GM12865 (cell line): ENCODE results near the gene ERN1.

ENCODE experiments used
- DNase-seq: peaks from one replicate; pipeline ENCODE4 v3.0.0; 2010; ENCODE audit warnings: low read depth
- H3K4me3 ChIP-seq: 2 replicates; pipeline ENCODE4 v1.5.1; 2011; ENCODE audit warnings: mild to moderate bottlenecking, low read depth, low read length, control low read depth
- TF ChIP-seq, protein P1 (sequence below): IDR thresholded peaks from 2 replicates; pipeline ENCODE4 v1.5.1; 2011; ENCODE audit warnings: low read length, control low read depth, low read depth, inconsistent platforms; ENCODE audit not compliant: insufficient read depth; ENCODE audit errors: missing control alignments

The ERN1 gene

DNA sequence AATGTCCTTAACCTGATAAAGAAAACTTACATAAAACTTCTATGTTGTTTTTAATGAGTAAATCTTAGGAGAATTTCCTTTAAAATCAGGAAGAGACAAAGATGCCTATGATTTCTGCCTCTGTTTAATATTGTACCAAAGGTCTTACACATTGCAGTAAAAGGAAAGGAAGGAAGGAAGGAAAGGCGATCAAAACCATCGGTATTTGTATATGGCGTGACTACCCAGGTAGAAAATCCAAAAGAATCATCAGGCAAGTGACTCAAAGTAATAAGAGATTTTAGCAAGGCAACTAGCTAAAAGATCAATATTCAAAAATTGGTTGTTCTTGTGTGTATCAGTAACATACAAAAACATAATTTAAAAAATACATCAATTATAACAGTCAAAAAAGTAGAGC lies 113.0 kb downstream of the ERN1 start:
- TF ChIP-seq, protein P1, sequence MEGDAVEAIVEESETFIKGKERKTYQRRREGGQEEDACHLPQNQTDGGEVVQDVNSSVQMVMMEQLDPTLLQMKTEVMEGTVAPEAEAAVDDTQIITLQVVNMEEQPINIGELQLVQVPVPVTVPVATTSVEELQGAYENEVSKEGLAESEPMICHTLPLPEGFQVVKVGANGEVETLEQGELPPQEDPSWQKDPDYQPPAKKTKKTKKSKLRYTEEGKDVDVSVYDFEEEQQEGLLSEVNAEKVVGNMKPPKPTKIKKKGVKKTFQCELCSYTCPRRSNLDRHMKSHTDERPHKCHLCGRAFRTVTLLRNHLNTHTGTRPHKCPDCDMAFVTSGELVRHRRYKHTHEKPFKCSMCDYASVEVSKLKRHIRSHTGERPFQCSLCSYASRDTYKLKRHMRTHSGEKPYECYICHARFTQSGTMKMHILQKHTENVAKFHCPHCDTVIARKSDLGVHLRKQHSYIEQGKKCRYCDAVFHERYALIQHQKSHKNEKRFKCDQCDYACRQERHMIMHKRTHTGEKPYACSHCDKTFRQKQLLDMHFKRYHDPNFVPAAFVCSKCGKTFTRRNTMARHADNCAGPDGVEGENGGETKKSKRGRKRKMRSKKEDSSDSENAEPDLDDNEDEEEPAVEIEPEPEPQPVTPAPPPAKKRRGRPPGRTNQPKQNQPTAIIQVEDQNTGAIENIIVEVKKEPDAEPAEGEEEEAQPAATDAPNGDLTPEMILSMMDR: no peak
- H3K4me3 ChIP-seq: peak overlapping the region; percentile 36
- no peak for DNase-seq

DNA sequence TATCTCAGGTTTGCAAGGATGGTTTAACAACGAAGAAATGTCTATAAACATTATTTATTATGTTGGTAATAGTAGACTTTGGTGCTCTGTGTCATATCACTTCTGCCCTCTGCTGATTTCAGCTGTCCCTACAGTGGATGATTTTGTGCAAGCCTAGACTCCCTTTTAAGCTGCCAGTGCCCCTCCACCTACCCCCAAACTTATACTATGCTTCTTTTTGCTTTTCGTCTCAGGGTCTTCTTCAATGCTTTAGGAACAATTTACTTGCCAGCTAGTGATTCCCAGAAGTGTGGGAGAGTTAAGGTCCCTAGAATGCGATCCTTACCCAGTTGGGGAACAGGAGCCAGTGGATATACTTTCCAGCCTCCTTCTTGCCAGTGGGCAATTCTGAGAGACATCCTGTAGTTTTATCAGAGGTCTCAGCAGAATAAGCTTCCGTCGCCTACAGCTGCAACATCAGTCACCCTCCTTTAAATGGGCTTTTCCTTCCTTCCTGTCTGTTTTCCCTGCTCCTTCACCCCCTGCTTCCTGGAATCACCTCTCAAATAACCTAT lies 113.6 kb downstream of the ERN1 start:
- DNase-seq: peak; percentile 32
- TF ChIP-seq, protein P1: no peak
- peak overlapping the region; percentile 36 for H3K4me3 ChIP-seq

DNA sequence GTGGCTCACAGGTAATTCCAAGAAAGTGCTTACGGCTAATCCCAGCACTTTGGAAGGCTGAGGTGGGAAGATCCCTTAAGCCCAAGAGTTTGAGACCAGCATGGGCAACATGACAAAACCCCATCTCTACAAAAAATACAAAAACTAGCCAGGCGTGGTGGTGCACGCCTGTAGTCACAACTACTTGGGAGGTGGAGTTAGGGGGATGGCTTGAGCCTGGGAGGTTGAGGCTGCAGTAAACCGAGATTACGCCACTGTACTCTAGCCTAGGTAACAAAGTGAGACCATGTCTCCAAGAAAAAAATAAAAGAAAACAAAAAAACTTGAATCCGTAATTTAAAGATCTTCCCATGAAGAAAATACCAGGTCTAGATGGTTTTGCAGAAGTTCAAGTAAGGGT lies 114.5 kb downstream of the ERN1 start:
- TF ChIP-seq, protein P1: no peak
- DNase-seq: no peak
- peak overlapping the region; percentile 36 for H3K4me3 ChIP-seq

DNA sequence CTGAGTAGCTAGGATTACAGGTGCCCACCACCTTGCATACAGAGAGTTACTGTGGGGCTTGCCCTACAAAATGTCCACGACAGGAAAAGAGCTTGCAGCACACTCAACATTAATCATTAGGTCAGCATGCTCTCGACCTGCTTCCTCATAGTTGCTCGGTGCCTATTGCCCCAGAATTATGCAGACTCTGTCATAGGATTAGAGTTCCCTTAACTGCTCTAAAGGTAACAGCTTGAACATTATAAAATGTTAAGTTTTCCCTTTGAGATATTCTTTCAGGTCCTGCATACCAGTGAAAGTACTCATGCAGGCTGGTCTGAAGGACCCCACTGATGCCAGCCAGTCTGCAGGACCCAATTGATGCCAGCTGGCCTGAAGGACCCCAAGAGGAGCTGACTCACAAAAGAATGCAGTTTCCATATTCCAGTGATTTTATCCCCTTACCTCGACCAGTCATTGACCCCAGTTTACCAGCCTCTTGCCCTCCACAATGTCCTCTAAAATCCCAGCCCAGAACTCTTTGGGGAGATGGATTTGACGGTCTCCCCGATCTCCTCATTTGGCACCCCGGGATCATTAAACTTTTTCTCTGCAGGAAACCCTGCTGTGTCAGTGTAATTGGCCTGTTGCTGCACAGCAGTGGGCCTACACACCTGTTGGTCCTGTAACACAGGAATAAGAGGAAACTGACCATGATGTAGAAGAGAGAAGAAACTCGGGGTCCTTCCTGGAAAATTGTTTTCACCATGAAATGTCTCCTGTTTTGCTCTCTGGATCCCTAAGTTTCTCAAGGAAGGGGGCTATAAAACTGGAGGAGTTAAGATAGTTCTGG lies 120.2 kb downstream of the ERN1 start:
- H3K4me3 ChIP-seq: no peak overlapping the region
- TF ChIP-seq, protein P1: no peak
- no peak for DNase-seq

DNA sequence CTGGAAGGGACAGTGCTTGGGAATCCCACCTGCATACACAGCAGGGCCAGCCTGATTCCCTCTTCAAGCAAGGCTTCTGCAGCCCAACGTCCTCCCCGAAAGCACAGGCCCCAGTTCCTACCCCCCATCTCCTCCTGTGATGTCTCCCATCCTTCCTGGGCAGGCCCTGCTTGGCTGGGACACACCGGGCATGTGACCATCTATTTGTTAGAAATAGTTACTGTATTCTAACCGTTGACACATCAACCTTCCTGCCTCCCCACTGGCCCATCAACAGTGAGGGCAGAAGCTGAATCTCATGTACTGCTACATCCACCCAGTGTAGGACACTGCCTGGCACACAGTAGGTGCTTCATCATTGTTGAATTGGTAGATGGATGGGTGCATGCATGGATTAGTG lies 121.1 kb downstream of the ERN1 start:
- TF ChIP-seq, protein P1: no peak
- DNase-seq: no peak
- H3K4me3 ChIP-seq: no peak overlapping the region

DNA sequence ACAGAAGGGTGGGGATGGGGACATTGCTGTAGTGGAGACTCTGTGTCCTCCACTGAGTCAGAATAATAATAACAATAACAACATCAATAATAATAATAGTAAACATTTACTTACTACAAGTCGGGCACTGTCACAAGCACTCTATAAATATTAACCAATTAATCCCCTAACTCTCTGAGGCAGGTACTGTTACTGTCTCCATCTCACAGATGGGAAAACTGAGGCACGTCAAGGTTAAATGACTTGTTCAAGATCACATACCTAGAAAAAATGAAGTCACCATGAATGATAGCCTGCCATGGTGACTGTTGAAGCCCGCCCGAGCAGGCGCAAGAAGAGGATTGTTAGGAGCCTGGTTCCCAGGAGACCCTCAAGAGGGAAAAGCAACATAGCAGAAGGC lies 121.6 kb downstream of the ERN1 start:
- DNase-seq: no peak
- TF ChIP-seq, protein P1: no peak
- H3K4me3 ChIP-seq: no peak overlapping the region
